NCI-H1694 treated with DMSO at 0.1 percent for 48 hours (cell line): ENCODE results near the gene CTXND2.
"Not testable (repeated sequence)": the region's sequence is repeated elsewhere in the genome, so short reads cannot be mapped to it uniquely, and the experiment has no call there.

Experiments
- DNase-seq: peaks from one replicate; lab custom pipeline; 2025; lab: John Stamatoyannopoulos, UW

The CTXND2 gene

DNA sequence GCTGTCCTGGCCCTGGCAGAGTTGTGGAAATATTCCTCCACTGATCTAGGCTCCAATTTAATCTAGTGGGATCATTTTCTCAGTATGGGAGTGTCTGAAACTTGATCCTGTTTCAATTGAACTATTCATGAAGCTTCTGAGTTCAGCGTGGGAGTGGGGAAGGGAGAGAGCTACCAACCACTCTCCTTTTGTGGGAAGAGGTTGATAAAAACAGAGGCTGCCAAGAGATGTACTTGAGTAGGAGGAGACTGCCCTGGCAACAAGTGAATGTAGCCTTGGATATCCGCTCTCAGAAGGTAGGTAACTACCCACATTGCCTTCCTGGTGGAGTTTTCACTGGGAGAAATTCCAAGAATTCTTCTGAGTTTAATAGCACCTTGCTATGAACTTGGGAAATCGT, at the start of gene CTXND2:
Gene CTXND2 (plus strand): TSS at position 119 of the 400 bp plus-strand sequence. CDS start 25,179 bp downstream, outside the sequence.
- DNase-seq: no peak

- DNase-seq: not testable (repeated sequence)
These were observed 46.1 kb upstream of the CTXND2 start for GRCh38 chr1:150840850-150841249.

GRCh38 chr1:150841626-150842025, 45.3 kb upstream of the CTXND2 start:
- no peak for DNase-seq

DNA sequence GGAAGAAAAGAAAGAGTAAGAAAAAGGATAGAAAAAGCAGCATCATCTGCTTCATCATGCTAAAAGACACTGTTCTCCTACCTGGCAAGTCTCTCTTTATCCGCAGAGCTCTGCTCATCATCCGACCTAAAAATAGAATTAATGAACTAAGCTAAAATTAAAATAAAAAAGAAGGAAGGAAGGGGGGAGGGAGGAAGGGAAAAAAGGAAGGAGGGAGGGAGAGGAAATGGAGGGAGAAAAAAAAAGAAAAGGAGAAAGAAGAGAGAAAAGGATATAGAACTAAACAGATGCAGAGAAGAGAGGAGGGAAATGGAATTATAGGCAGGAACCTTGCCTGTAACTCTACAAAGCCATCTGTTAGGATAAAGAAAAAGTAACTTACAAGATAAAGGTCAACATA, 44.6 kb upstream of the CTXND2 start:
- no peak for DNase-seq

GRCh38 chr1:150842964-150843363, 44.0 kb upstream of the CTXND2 start:
- no peak for DNase-seq

GRCh38 chr1:150843474-150843873, 43.5 kb upstream of the CTXND2 start:
- no peak for DNase-seq

DNA sequence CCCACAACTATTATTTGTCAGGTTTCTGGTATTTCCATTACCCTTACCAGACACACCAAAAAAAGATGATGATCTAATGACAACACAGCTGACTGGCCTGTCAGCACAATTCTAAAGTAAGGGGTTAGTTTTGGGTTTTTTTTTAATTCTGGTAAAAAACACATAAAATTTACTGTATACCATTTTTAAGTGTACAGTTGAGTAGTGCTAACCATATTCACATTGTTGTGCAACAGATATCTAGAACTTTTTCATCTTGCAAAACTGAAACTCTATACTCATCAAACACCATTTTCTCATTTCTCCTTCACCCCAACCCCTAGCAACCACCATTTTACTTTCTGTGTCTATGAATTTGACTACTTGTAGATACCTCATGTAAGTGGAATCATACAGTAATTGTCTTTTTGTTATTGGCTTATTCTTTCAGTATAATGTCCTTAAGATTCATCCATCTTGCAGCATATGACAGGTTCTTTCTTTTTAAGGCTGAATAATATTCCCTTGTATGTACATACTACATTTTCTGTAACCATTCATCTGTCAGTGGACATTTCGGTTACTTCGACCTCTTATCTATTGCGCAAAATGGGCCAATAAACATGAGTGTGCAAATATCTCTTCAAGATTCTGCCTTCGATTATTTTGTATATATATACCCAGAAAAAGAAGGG, 40.3 kb upstream of the CTXND2 start:
- no peak for DNase-seq

DNA sequence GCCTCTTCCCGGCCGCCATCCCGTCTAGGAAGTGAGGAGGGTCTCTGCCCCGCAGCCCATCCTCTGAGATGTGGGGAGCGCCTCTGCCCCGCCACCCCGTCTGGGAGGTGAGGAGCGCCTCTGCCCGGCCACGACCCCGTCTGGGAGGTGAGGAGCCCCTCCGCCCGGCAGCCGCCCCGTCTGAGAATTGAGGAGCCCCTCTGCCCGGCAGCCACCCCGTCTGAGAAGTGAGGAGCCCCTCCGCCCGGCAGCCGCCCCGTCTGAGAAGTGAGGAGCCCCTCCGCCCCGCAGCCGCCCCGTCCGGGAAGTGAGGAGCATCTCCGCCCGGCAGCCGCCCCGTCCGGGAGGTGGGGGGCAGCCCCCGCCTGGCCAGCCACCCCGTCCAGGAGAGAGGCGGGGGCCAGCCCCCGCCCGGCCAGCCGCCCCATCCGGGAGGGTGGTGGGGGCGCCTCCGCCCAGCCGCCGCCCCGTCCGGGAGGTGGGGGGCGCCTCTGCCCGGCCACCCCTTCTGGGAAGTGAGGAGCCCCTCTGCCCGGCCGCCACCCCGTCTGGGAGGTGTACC, 36.1 kb upstream of the CTXND2 start:
- DNase-seq: not testable (repeated sequence)

DNA sequence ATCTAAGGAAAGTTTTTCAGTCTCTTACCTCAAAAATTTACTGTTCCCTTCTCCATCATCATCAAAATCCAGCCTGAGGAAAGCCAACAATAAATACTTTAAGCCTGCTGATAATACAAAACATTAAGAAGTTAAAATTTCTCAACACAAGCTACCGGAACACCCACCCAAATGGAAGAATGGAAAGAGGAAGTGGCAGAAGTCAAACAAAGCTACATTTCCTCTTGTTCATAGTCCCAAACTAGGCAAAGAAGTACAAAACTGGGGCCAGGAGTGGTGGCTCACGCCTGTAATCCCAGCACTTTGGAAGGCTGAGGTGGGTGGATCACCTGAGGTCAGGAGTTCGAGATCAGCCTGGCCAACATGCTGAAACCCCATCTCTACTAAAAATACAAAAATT, 34.2 kb upstream of the CTXND2 start:
- DNase-seq: not testable (repeated sequence)

DNA sequence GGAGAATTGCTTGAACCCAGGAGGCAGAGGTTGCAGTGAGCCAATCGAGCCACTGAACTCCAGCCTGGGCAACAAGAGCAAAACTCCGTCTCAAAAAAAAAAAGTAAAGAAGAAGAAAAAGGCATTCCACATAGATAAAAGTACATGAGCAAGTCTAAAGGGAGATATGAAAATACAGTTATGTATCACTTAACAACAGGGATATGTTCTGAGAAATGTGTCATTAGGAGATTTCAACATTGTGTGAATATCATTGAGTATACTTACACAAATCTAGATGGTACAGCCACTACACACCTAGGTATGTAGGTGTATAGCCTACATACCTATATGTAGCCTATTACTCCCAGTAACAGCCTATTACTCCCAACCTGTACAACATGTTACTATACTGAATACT, 23.2 kb upstream of the CTXND2 start:
- no peak for DNase-seq

DNA sequence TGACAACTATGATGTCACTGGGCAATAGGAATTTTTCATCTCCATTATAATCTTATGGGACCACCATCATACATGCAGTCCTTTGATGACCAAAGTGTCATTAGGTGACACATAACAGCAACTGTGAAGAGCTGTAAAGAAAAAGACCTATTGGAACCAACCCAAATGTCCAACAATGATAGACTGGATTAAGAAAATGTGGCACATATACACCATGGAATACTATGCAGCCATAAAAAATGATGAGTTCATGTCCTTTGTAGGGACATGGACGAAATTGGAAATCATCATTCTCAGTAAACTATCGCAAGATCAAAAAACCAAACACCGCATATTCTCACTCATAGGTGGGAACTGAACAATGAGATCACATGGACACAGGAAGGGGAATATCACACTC, 22.7 kb upstream of the CTXND2 start:
- not testable (repeated sequence) for DNase-seq

- no peak for DNase-seq
These were observed 17.3 kb upstream of the CTXND2 start for GRCh38 chr1:150869683-150870082.

DNA sequence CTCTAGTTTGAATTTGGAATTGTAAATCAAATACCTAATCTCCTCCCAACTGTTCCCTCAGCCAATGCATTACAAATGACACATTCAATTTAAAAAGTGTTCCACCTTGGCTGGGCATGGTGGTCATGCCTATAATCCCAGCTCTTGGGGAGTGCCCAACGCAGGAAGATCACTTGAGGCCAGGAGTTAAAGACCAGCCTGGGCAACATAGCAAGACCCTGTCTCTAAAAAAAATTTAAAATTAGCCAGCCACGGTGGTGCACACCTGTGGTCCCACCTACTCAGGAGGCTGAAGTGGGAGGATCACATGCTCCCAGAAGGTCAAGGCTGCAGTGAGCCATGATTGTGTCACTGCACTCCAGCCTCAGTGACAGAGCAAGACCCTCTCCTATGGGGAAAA, 14.4 kb upstream of the CTXND2 start:
- DNase-seq: no peak

DNA sequence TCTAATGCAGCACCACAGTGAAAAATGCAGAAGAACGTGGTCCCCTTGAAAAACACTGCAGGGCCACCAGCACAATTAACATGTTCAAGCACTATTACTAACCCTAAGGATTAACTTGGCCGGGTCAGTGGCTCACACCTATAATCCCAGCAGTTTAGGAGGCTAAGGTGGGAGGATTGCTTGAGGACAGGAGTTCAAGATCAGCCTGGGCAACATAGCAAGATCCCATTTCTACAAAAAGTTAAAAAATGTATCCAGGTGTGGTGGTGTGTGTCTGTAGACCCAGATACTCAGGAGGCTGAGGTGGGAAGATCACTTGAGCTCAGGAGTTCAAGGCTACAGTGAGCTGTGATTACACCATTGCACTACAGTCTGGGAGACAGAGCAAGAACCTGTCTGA, 13.4 kb upstream of the CTXND2 start:
- no peak for DNase-seq

- no peak for DNase-seq
These were observed 12.3 kb upstream of the CTXND2 start for GRCh38 chr1:150874455-150875196.

DNA sequence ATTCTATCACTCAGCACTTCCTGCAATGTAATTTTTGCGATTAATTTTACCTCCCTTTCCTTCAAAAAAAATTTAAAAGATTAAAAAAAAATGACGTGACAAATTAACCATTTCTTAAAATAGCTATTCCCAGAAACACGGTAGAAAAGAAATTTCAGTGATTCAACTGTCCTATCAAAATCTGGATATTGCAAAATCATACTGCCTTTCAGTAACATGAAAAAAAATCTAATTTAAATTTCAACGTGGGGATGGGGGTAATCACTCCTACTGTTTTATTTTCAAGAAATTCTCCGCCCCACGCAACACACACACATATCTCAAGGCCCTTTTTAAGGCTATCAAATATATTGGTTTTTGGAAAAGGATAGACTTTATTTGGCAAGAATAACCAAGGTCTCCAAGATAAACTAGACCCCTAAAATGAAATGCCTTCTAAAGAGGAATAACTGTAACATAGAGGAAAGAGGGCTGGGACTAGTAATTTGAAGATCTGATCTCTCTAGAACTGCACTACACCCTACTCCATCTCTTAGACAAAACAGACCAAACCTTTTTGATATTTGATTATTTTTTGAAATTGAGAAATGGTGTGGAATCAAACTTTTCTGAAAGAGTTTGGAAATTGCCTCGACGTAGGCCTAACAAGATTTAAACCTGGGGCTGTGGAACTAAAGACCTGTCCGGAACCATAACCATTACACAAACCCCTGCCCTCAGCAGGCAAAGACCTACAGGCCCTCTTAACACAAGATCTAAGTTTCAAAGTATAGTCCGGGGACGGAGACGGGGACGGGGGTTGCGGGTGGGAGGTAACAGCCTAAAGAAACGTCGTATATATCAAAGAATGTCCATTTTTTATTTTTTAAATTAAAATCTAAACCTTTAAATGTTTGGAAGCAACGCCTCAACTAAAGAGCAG, 11.5 kb upstream of the CTXND2 start:
- DNase-seq: no peak

DNA sequence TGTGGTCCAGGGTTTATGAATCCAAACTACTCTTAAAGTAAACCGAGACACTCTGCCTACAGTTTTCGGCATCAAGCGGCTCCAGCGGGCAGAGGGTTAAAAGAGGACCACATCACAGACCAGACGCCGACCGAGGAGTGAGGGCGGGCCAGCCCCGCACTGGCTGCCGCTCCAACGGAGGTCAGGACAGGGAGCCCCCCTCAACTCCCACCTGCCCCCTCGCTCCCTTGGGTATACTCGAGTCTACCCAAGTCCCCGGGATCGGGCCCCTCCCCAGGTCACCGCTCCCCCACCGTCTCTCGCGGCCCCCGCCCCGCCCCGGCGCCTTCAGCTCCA, 10.8 kb upstream of the CTXND2 start:
- peak; percentile 62 for DNase-seq

- not testable (repeated sequence) for DNase-seq
These were observed 8.0 kb upstream of the CTXND2 start for GRCh38 chr1:150878931-150879330.

DNA sequence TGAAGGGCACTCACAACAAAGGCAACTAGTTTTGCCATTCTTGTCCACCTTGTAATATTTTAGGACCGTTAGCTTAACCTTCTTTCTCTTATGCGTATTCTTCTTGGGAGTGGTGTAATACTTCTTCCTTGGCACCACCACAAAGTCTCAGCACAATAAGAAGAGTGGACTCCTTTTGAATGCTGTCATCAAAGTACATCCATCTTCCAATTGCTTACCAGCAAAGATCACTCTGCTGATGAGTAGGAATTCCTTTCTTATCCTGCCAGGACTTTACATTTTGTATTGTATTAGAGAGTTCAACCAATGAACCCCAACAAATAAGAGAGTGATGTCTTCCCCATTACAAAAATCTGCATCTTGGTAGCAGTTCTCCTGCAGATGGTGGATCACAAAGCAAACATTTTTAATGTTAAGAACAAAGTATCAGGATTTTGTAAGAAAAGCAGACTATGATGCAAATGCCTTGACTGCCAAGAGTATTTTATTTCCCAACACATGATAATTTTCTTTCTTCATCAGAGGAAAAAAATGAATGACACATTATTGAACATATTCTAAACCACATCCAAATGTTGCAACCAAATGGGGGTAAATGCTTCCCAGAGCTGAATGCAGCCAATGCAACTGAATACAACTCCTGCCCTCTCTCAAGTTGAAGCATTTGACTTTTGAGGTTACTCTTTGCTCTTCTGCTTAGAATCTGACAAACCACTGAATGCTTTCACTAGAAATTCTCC, 5.4 kb upstream of the CTXND2 start:
- DNase-seq: no peak

GRCh38 chr1:150883121-150883520, 3.8 kb upstream of the CTXND2 start:
- not testable (repeated sequence) for DNase-seq

DNA sequence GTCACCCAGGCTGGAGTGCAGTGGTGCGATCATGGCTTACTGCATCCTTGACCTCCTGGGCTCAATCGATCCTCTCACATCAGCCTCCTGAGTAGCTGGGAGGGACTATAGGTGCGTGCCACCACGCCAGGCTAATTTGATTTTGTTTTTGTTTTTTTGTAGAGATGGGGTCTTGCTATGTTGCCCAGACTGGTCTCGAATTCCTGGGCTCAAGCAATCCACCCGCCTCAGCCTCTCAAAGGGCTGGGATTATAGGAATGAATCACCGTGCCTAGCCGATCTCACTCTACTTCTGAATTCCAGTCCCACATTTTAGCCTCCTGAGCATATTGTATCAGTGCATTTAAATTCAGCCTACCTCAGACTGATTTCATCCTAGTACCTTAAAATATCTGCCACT, 1.8 kb downstream of the CTXND2 start:
- no peak for DNase-seq

- no peak for DNase-seq
These were observed 3.1 kb downstream of the CTXND2 start for GRCh38 chr1:150890033-150890416.
